ENCODE results near the gene RNF138. TPM values are rescaled to one million over a fixed set of nuclear protein-coding genes. Genes with fewer than 3 reads are reported as not detected.

The RNF138 gene
- total and polyA plus RNA-seq, 2 of the 13 experiments (the other 11 are each of a cell fraction or from before 2014, with no cell fraction given): 14.6 to 33.6 TPM

GRCh38 chr18:32092422-32093101, 888 bp downstream of the RNF138 start (continued):
- peak; percentile 24 for TF ChIP-seq ZNF18 (CRISPR knock-in tag; IDR thresholded peaks at IDR 0.05; ENCODE audit: insufficient replicate concordance)
- no peak for TF ChIP-seq WIZ (CRISPR knock-in tag; IDR thresholded peaks at IDR 0.05)
- peak; percentile 19; the same call in 1 of the 2 replicates for TF ChIP-seq ZNF557 (CRISPR knock-in tag; IDR thresholded peaks at IDR 0.05)
- peak; percentile 80 for TF ChIP-seq SALL1 (CRISPR knock-in tag; IDR thresholded peaks at IDR 0.05)
- TF ChIP-seq CBX1 (IDR thresholded peaks at IDR 0.05; ENCODE audit: low read depth): no peak
- peak; percentile 22; the same call in 1 of the 2 replicates for TF ChIP-seq FOXK1 (CRISPR knock-in tag; IDR thresholded peaks at IDR 0.05; ENCODE audit: borderline replicate concordance, low read depth)
- TF ChIP-seq HMGXB3 (CRISPR knock-in tag; IDR thresholded peaks at IDR 0.05; ENCODE audit: borderline replicate concordance): no peak; the same call in 1 of the 2 replicates
- no peak for TF ChIP-seq ZNF597 (CRISPR knock-in tag; IDR thresholded peaks at IDR 0.05)
- peak; percentile 48 for TF ChIP-seq MXD1 (CRISPR knock-in tag; IDR thresholded peaks at IDR 0.05)
- peak; percentile 67 for TF ChIP-seq YY1 (IDR thresholded peaks at IDR 0.05; ENCODE audit: insufficient read depth, insufficient replicate concordance, low read depth, low read length)
- TF ChIP-seq TFDP2 (CRISPR knock-in tag; IDR thresholded peaks at IDR 0.05): peak; percentile 19
- peak; percentile 12; the same call in 1 of the 2 replicates for TF ChIP-seq MEIS2 (CRISPR knock-in tag; IDR thresholded peaks at IDR 0.05)
- TF ChIP-seq TAF1 (CRISPR knock-in tag; IDR thresholded peaks at IDR 0.05): peak; percentile 68
- peak; percentile 65 for TF ChIP-seq ASH2L (IDR thresholded peaks at IDR 0.05; ENCODE audit: insufficient read length, low read depth, low read length)
- 0 out of 2 replicates have a peak, but pooled peaks have one; percentile 11 for TF ChIP-seq MLXIP (CRISPR knock-in tag; IDR thresholded peaks at IDR 0.05; ENCODE audit: borderline replicate concordance)
- no peak for TF ChIP-seq LCORL (IDR thresholded peaks at IDR 0.05)
- peak; percentile 52 for TF ChIP-seq LCORL (CRISPR knock-in tag; IDR thresholded peaks at IDR 0.05)
